Fibroblast of pulmonary artery (primary cell): Measurements from ENCODE around the gene HARS2.
"Not testable (repeated sequence)": the region's sequence is repeated elsewhere in the genome, so short reads cannot be mapped to it uniquely, and the experiment has no call there.

ENCODE experiments used
- DNase-seq: peaks from one replicate; pipeline ENCODE4 v3.0.0-alpha.2; 2010; ENCODE audit warnings: low read depth
- H3K4me3 ChIP-seq: replicated peaks from 2 replicates; pipeline ENCODE4 v1.5.1; 2011; ENCODE audit warnings: low read depth, mild to moderate bottlenecking, control low read depth, low read length, moderate library complexity
- TF ChIP-seq, protein P1 (sequence below): IDR thresholded peaks from 2 replicates; pipeline ENCODE4 v1.5.1; 2011; ENCODE audit warnings: mild to moderate bottlenecking, control low read depth, low read length, inconsistent platforms; ENCODE audit errors: missing control alignments

HARS2 gene

GRCh38 chr5:140664359-140665119 lies 26.7 kb upstream of the HARS2 start, which contains the start of gene WDR55:
TSS of gene WDR55 (plus strand) at chr5:140664904. CDS start at chr5:140664913, 9 bp downstream.
- peak within 1 kb of the TSS; percentile 98 for H3K4me3 ChIP-seq
- TF ChIP-seq, protein P1, sequence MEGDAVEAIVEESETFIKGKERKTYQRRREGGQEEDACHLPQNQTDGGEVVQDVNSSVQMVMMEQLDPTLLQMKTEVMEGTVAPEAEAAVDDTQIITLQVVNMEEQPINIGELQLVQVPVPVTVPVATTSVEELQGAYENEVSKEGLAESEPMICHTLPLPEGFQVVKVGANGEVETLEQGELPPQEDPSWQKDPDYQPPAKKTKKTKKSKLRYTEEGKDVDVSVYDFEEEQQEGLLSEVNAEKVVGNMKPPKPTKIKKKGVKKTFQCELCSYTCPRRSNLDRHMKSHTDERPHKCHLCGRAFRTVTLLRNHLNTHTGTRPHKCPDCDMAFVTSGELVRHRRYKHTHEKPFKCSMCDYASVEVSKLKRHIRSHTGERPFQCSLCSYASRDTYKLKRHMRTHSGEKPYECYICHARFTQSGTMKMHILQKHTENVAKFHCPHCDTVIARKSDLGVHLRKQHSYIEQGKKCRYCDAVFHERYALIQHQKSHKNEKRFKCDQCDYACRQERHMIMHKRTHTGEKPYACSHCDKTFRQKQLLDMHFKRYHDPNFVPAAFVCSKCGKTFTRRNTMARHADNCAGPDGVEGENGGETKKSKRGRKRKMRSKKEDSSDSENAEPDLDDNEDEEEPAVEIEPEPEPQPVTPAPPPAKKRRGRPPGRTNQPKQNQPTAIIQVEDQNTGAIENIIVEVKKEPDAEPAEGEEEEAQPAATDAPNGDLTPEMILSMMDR = no peak
- DNase-seq = peak; percentile 90

DNA sequence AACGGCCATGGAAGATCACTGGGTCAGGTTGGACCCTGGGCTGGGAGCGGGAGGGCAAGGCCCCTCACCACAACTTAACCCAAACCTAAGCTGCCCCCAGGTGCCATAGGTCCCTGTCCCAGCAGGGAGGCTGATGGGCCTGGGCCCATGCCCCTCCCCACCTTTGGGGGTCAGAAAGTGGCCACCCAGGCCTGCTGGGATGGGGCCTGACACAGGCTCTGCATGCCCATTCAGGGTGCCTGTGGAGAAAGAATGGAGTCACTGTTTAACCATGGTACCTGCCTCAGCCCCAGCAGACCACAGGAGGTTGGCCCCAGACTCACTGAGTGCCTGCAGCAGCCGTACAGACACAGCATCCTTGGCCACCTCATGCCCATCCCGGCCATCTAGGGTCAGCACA lies 20.2 kb upstream of the HARS2 start:
- not testable (repeated sequence) for H3K4me3 ChIP-seq, DNase-seq

- TF ChIP-seq, protein P1 = no peak
- no peak for DNase-seq
- H3K4me3 ChIP-seq = no peak overlapping the region
These were observed 19.7 kb upstream of the HARS2 start for GRCh38 chr5:140671472-140672125.

DNA sequence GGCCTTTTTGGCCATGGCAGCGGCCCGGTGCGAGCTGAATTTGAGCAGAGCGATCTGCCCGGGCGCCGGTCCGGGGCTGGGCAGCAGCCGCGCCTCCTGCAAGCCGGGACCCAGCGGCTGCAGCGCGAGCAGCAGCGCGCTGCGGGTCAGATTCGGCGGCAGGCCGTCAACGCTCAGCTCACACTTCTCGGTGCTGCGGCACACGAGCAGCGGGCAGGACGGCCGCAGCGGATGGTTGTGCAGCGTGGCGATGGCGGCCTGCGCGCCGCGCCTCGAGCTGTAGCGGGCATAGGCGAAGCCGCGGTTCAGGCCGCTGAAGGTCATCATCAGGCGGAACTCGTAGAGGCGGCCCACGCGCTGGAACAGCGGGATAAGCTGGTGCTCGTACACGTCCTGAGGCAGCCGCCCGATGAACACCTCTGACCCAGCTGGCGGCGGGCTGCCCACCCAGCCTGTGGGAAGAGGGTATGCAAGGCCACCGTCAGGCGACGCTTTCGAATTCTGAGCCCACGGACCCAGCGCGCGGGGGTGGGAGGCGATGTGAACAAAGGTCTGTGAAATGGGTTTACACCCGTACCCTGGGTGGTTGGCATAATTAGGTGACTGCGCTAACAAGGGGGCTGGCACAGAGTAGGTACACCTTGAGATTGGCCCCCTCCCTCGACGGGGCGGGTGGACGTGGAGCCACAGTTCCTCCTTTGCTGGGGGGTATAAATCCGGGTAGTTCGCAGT lies 18.6 kb upstream of the HARS2 start:
- DNase-seq = peak; percentile 13

GRCh38 chr5:140673187-140673976 lies 17.9 kb upstream of the HARS2 start, which contains the start of gene DND1:
TSS of gene DND1 (minus strand) at chr5:140673576. CDS start at chr5:140673542, 34 bp downstream.
- TF ChIP-seq, protein P1 = no peak
- no peak within 1 kb of the TSS for H3K4me3 ChIP-seq
- no peak for DNase-seq

More for the DNA sequence above, 18.6 kb upstream of the HARS2 start:
- H3K4me3 ChIP-seq = no peak overlapping the region
- TF ChIP-seq, protein P1 = no peak

DNA sequence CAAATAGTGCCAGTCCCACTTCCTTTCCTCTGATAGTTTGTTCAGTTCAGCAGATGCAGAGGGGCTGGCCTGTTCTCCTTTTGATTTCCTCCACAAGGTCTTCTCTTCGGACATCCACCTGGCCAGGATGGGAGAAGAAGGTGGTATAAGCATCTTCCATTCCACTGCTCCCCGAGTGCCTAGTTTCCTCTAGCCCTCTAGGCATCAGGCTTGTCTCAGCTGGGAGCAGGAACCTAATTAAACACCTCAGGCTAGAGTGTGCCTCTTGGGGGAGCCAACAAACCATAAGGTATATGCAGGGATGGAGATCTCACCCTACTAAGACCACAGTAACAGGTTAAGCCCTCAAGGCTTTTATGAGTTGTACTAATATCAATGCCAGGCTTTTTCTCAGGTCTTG lies 17.0 kb upstream of the HARS2 start:
- TF ChIP-seq, protein P1 = no peak
- no peak overlapping the region for H3K4me3 ChIP-seq
- no peak for DNase-seq
